Endothelial cell of umbilical vein (primary cell): ENCODE results near the gene AFG1L. TPM values are rescaled to one million over a fixed set of nuclear protein-coding genes. Genes with fewer than 3 reads are reported as not detected.
A peak's percentile ranks its signal among the peaks of the same experiment; 100 is the strongest.
"Not testable (repeated sequence)": the region's sequence is repeated elsewhere in the genome, so short reads cannot be mapped to it uniquely, and the experiment has no call there.

Source experiments
- BruUV-seq: library from RNA; stranded (reverse); fragments of 400-500 nt; replicated peaks from 2 replicates; lab custom pipeline; 2021; lab: Mats Ljungman, UMichigan
- CTCF ChIA-PET: fragments of 300-600, 350-600 bp; sonication (Branson Sonifier 250); formaldehyde crosslinking; loops from one replicate; lab custom pipeline; 2021; ENCODE audit warnings: antibody characterized with exemption, inconsistent platforms; lab: Charles Lee
- POLR2A ChIA-PET: fragments of 300-600, 350-600 bp; sonication (Branson Sonifier 250); formaldehyde crosslinking; loops from one replicate; lab custom pipeline; 2021; ENCODE audit warnings: antibody characterized with exemption, inconsistent platforms; lab: Charles Lee
- DNase-seq: peaks from one replicate; pipeline ENCODE4 v3.0.0-alpha.2; 2011; ENCODE audit warnings: low read depth, low spot score
- FAIRE-seq: peaks from 2 replicates; lab custom pipeline; 2011; peaks lifted over from hg19 to GRCh38; lab: Jason Lieb, UNC
- H2AFZ ChIP-seq: 2 replicates; pipeline ENCODE4 v1.6.0; 2012; ENCODE audit warnings: low read depth, low read length, control low read depth, inconsistent platforms
- H3K27ac ChIP-seq: 2 replicates; pipeline ENCODE4 v1.5.1; 2011; ENCODE audit warnings: low read depth, mild to moderate bottlenecking, control low read depth, low read length, moderate library complexity; ENCODE audit not compliant: insufficient read depth
- H3K27me3 ChIP-seq, 2 experiments: 2 replicates each; pipeline versions ENCODE4 v1.6.0 to v1.6.1; 2011; ENCODE audit warnings: low read length in 2 of 2, mixed read lengths in 1 of 2; ENCODE audit not compliant: control insufficient read depth in 2 of 2, insufficient read depth in 2 of 2
- H3K36me3 ChIP-seq, 2 experiments: 2 replicates in 1 of 2; 3 replicates in 1 of 2; pipeline ENCODE4 v1.5.1; 2011; ENCODE audit warnings: low read length in 2 of 2, mild to moderate bottlenecking in 1 of 2, moderate library complexity in 1 of 2; ENCODE audit not compliant: control insufficient read depth in 2 of 2, insufficient read depth in 2 of 2; ENCODE audit errors: extremely low read depth in 1 of 2
- H3K4me1 ChIP-seq: 3 replicates; pipeline ENCODE4 v1.5.1; 2011; ENCODE audit warnings: mild to moderate bottlenecking, low read length; ENCODE audit not compliant: control insufficient read depth, insufficient read depth; ENCODE audit errors: extremely low read depth
- H3K4me2 ChIP-seq: 2 replicates; pipeline ENCODE4 v1.6.1; 2011; ENCODE audit warnings: low read length, control low read depth, mixed read lengths; ENCODE audit not compliant: insufficient read depth
- H3K4me3 ChIP-seq, 3 experiments: fragments of 200-600 bp in 1 of 3; sonication (generic), shearing (Covaris generic) in 1 of 3; replicated peaks in 1 of 3; 2 replicates each; pipeline ENCODE4 v1.5.1; 2011 to 2016; ENCODE audit warnings: control low read depth in 3 of 3, low read length in 3 of 3, mild to moderate bottlenecking in 2 of 3, inconsistent platforms in 1 of 3, low read depth in 1 of 3, moderate library complexity in 1 of 3; ENCODE audit not compliant: insufficient read depth in 1 of 3
- H3K79me2 ChIP-seq: 2 replicates; pipeline ENCODE4 v1.6.0; 2012; ENCODE audit warnings: low read length, inconsistent platforms; ENCODE audit not compliant: control insufficient read depth, insufficient read depth
- H3K9ac ChIP-seq: replicated peaks from 2 replicates; pipeline ENCODE3; 2011; ENCODE audit warnings: low read length, control low read depth; ENCODE audit not compliant: insufficient read depth; ENCODE audit errors: extremely low read depth
- H3K9me1 ChIP-seq: replicated peaks from 3 replicates; pipeline ENCODE4 v1.6.0; 2011; ENCODE audit warnings: mild to moderate bottlenecking, low read length; ENCODE audit not compliant: control insufficient read depth, insufficient read depth; ENCODE audit errors: extremely low read depth
- H3K9me3 ChIP-seq: replicated peaks from 2 replicates; pipeline ENCODE4 v1.5.1; 2012; ENCODE audit warnings: low read length, inconsistent platforms; ENCODE audit not compliant: control insufficient read depth, insufficient read depth
- H4K20me1 ChIP-seq: replicated peaks from 2 replicates; pipeline ENCODE3; 2011; ENCODE audit warnings: mild to moderate bottlenecking, low read length; ENCODE audit not compliant: control insufficient read depth, insufficient read depth; ENCODE audit errors: extremely low read depth
- EZH2 ChIP-seq: IDR thresholded peaks from 2 replicates; pipeline ENCODE4 v1.6.1; 2012; ENCODE audit warnings: borderline replicate concordance, low read depth, mild to moderate bottlenecking, moderate library complexity, low read length, inconsistent platforms; ENCODE audit not compliant: severe bottlenecking
- FOS ChIP-seq: IDR thresholded peaks from 2 replicates; pipeline ENCODE4 v1.6.1; 2011; ENCODE audit warnings: mild to moderate bottlenecking, low read length, moderate library complexity, borderline replicate concordance; ENCODE audit not compliant: insufficient read depth
- GATA2 ChIP-seq: IDR thresholded peaks from 2 replicates; pipeline ENCODE4 v1.7.0; 2011; ENCODE audit warnings: low read depth, mild to moderate bottlenecking, moderate library complexity, mixed read lengths, low read length; ENCODE audit not compliant: insufficient read length, insufficient read depth
- JUN ChIP-seq: IDR thresholded peaks from 2 replicates; pipeline ENCODE4 v1.6.1; 2011; ENCODE audit warnings: borderline replicate concordance, low read depth; ENCODE audit not compliant: insufficient read length, insufficient read depth
- MYC ChIP-seq: IDR thresholded peaks from one replicate; pipeline ENCODE4 v1.6.1; 2011; ENCODE audit warnings: mild to moderate bottlenecking, low read depth, low read length
- POLR2A ChIP-seq: IDR thresholded peaks from 2 replicates; pipeline ENCODE4 v1.6.1; 2012; ENCODE audit warnings: low read depth, mild to moderate bottlenecking, control low read depth, low read length
- POLR2AphosphoS5 ChIP-seq: IDR thresholded peaks from 2 replicates; pipeline ENCODE4 v1.6.1; 2012; ENCODE audit warnings: low read depth, mild to moderate bottlenecking, control low read depth, low read length, moderate library complexity; ENCODE audit not compliant: insufficient read depth
- dilution Hi-C: fragments of 300-500 bp; cut with MboI; formaldehyde crosslinking; loops from one replicate; pipeline ENCODE4 v1.15.0; 2019; ENCODE audit warnings: low sequenced_read_pairs; ENCODE audit not compliant: extremely low pct_ligation_motif_present
- intact Hi-C: fragments of 100-400 bp; cut with micrococcal nuclease; formaldehyde crosslinking; loops from one replicate; pipeline ENCODE4 v1.10.0; 2022
- polyA plus RNA-seq, 4 experiments: library from polyadenylated mRNA; depleted of rRNA in 3 of 4; stranded (reverse) in 3 of 4; unstranded in 1 of 4; fragments of >200 nt; gene quantifications; 2 replicates each; pipeline versions ENCODE4 v1.2.1 to v1.2.3, GENCODE V29; 2011 to 2012; ENCODE audit warnings: missing spikeins in 1 of 4
- total RNA-seq: library from RNA; stranded (reverse); gene quantifications from 2 replicates; pipeline ENCODE4 v1.2.3, GENCODE V29; 2021
- TF ChIP-seq, protein P1 (sequence below), 2 donors: IDR thresholded peaks; 1 replicate in 1 of 2; 2 replicates in 1 of 2; pipeline ENCODE4 v1.5.1; 2011; ENCODE audit warnings: low read length in 2 of 2, mild to moderate bottlenecking in 2 of 2, moderate library complexity in 2 of 2, control low read depth in 1 of 2, inconsistent platforms in 1 of 2, low read depth in 1 of 2; ENCODE audit not compliant: insufficient read depth in 1 of 2; ENCODE audit errors: extremely low read depth in 1 of 2
- TF ChIP-seq, protein P2 (sequence below): IDR thresholded peaks from 2 replicates; pipeline ENCODE4 v1.6.1; 2011; ENCODE audit not compliant: insufficient read depth, insufficient read length

The AFG1L gene
- total and polyA plus RNA-seq, 2 donors (not counting 3 experiments of a cell fraction or from before 2014, with no cell fraction given), result 1.0 to 6.2 TPM

DNA sequence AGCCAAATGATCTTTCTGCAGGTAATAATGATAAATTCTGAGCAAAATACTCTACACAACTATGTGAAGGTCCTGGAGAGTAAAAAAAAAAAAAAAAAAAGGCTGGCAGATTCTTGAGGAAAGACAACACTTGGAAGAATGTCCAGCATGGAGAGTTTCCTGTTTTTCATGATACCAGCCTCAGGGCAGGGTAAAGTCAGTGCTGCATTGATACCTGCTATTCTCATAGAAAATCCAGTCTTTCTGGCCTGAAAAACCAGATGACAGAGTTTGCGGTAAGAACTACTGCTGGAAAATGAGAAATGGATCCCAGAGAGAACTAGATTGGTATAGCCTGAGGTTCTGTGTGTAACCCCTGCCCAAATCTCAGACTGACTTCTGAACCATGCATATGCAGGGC, 89.1 kb downstream of the AFG1L start:
- dilution Hi-C loops (no loop called here), intact Hi-C loops (no loop called here)
- Histone ChIP-seq H3K9ac (no peak overlapping the region), H3K4me3 (no peak overlapping the region), H2AFZ (no peak overlapping the region), H4K20me1 (no peaks in the 10 kb centered on the region), H3K79me2 (no peaks in the 10 kb centered on the region), H3K4me1 (no peaks in the 10 kb centered on the region), H3K4me2 (no peak overlapping the region), H3K36me3 (no peaks in the 10 kb centered on the region), H3K27me3 (no peaks in the 10 kb centered on the region), H3K9me1 (no peaks in the 10 kb centered on the region), H3K27ac (no peak overlapping the region), H3K9me3 (no peaks in the 10 kb centered on the region)
- FAIRE-seq, result no peak
- peak; percentile 32 for DNase-seq
- ChIA-PET POLR2A (no interaction called here), CTCF (interaction anchor here (1.8 kb wide), 1 partner anchor 108 kb away, joined by 6 read pairs; no protein-coding TSS in a partner anchor)
- no peak for TF ChIP-seq JUN
- no peak for TF ChIP-seq MYC
- no peak for TF ChIP-seq FOS
- no peak for TF ChIP-seq GATA2
- TF ChIP-seq, protein P1, sequence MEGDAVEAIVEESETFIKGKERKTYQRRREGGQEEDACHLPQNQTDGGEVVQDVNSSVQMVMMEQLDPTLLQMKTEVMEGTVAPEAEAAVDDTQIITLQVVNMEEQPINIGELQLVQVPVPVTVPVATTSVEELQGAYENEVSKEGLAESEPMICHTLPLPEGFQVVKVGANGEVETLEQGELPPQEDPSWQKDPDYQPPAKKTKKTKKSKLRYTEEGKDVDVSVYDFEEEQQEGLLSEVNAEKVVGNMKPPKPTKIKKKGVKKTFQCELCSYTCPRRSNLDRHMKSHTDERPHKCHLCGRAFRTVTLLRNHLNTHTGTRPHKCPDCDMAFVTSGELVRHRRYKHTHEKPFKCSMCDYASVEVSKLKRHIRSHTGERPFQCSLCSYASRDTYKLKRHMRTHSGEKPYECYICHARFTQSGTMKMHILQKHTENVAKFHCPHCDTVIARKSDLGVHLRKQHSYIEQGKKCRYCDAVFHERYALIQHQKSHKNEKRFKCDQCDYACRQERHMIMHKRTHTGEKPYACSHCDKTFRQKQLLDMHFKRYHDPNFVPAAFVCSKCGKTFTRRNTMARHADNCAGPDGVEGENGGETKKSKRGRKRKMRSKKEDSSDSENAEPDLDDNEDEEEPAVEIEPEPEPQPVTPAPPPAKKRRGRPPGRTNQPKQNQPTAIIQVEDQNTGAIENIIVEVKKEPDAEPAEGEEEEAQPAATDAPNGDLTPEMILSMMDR (IDR thresholded peaks at IDR 0.05; ENCODE audit: extremely low read depth in 1 of 2, insufficient read depth in 1 of 2, low read depth in 1 of 2, low read length in 2 of 2), result no peak
- TF ChIP-seq, protein P2, sequence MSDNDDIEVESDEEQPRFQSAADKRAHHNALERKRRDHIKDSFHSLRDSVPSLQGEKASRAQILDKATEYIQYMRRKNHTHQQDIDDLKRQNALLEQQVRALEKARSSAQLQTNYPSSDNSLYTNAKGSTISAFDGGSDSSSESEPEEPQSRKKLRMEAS, result no peak
- no peak for TF ChIP-seq POLR2AphosphoS5
- TF ChIP-seq POLR2A, result no peak
- TF ChIP-seq EZH2, result no peak
- BruUV-seq, result no TSS peak

DNA sequence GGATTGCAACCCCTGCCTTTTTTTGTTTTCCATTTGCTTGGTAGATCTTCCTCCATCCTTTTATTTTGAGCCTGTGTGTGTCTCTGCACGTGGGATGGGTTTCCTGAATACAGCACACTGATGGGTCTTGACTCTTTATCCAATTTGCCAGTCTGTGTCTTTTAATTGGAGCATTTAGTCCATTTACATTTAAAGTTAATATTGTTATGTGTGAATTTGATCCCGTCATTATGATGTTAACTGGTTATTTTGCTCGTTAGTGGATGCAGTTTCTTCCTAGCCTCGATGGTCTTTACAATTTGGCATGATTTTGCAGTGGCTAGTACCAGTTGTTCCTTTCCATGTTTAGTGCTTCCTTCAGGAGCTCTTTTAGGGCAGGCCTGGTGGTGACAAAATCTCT, 94.3 kb downstream of the AFG1L start:
- H3K4me2 ChIP-seq, H3K9me1 ChIP-seq, H4K20me1 ChIP-seq, H3K79me2 ChIP-seq, H3K36me3 ChIP-seq, dilution Hi-C loops, FAIRE-seq, H3K27me3 ChIP-seq, H3K9me3 ChIP-seq, H3K9ac ChIP-seq, DNase-seq, intact Hi-C loops, CTCF ChIA-PET, POLR2A ChIA-PET, H3K4me3 ChIP-seq, BruUV-seq, H2AFZ ChIP-seq, H3K4me1 ChIP-seq, H3K27ac ChIP-seq: not testable (repeated sequence)
